AG10803 (cell line): Measurements from ENCODE around the gene TUBB6.

Experiments used
- DNase-seq: peaks from one replicate; pipeline ENCODE4 v3.0.0; 2010; ENCODE audit warnings: low read depth
- H3K4me3 ChIP-seq: 2 replicates; pipeline ENCODE4 v1.5.1; 2011; ENCODE audit warnings: mild to moderate bottlenecking, low read length, control low read depth
- TF ChIP-seq, protein P1 (sequence below): conservative IDR thresholded peaks from 2 replicates; pipeline ENCODE4 v1.5.1; 2011; ENCODE audit warnings: mild to moderate bottlenecking, low read length, control low read depth, inconsistent platforms

The TUBB6 gene

GRCh38 chr18:12283256-12283655 is 24.8 kb upstream of the TUBB6 start:
- TF ChIP-seq, protein P1, sequence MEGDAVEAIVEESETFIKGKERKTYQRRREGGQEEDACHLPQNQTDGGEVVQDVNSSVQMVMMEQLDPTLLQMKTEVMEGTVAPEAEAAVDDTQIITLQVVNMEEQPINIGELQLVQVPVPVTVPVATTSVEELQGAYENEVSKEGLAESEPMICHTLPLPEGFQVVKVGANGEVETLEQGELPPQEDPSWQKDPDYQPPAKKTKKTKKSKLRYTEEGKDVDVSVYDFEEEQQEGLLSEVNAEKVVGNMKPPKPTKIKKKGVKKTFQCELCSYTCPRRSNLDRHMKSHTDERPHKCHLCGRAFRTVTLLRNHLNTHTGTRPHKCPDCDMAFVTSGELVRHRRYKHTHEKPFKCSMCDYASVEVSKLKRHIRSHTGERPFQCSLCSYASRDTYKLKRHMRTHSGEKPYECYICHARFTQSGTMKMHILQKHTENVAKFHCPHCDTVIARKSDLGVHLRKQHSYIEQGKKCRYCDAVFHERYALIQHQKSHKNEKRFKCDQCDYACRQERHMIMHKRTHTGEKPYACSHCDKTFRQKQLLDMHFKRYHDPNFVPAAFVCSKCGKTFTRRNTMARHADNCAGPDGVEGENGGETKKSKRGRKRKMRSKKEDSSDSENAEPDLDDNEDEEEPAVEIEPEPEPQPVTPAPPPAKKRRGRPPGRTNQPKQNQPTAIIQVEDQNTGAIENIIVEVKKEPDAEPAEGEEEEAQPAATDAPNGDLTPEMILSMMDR: peak; percentile 27; the same call in 1 of the 2 replicates
- peak; percentile 26 for DNase-seq
- no peak overlapping the region for H3K4me3 ChIP-seq

- H3K4me3 ChIP-seq: no peak overlapping the region
- DNase-seq: no peak
- TF ChIP-seq, protein P1: no peak
Observed at GRCh38 chr18:12283666-12284065, 24.4 kb upstream of the TUBB6 start.

DNA sequence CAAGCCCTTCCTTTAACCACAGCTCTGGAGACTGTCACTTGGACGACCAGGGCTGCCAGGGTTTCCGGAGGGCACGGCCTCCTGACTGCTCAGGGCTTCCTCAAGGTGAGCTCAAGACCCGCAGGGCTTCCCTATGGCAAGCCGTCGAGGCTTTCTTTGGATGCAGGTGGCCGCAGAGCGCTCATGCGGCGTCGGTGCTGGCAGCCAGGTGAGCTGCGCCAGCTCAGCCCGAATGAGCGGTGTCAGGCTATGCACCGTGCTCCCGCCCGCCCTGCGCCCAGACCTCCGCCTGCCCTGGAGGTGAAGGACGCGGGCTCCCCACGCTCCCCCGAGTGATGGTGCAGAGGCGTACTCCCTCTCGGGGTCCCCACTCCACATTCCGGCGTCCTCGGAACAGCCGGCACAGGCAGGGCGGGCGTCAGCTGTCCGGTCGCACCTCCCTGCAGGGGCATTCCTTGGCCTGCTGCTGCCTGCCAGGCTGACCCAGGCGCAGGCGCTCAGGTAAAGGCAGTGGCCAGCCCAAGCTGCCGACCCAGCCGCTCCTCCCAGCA is 20.8 kb upstream of the TUBB6 start:
- DNase-seq: no peak
- TF ChIP-seq, protein P1: no peak
- H3K4me3 ChIP-seq: peak overlapping the region; percentile 67

DNA sequence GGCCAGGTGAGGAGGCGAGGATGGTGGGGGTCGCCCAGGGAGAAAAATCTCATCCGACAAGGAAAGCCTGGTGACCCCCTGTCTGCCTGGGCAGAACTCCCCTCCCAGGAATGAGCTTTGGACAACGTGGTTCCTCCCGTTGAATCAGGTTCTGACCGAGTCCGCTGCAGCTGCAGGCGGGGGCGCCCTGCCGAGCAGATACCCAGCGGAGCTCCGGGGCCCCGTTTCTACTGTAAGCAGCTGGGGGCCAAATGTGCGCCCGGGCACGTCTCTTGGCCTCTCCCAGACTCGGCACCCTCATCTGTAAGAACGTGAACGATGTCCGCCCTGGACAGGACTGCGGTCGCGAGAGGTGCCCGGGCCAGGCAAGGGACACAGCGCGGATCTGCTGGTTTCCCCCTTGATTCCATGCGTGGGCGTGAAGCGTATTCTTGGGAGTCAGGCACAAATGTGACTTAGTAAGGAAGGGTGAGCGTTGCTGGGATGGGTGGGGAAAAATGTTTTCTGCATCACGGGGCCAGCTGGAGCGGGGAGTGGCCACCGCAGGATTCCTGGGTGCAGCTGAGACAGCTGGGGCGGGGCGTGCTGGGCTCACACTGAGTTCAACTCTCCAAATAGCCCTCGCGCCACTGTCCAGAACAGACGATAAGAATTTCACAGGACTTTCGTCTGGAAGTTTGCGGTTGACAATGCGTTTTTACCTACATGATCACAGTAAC is 20.2 kb upstream of the TUBB6 start:
- TF ChIP-seq, protein P1: no peak
- peak; percentile 91 for DNase-seq
- H3K4me3 ChIP-seq: peak overlapping the region; percentile 67

GRCh38 chr18:12288403-12288755 is 19.7 kb upstream of the TUBB6 start:
- H3K4me3 ChIP-seq: peak overlapping the region; percentile 67
- DNase-seq: no peak
- TF ChIP-seq, protein P1: no peak

DNA sequence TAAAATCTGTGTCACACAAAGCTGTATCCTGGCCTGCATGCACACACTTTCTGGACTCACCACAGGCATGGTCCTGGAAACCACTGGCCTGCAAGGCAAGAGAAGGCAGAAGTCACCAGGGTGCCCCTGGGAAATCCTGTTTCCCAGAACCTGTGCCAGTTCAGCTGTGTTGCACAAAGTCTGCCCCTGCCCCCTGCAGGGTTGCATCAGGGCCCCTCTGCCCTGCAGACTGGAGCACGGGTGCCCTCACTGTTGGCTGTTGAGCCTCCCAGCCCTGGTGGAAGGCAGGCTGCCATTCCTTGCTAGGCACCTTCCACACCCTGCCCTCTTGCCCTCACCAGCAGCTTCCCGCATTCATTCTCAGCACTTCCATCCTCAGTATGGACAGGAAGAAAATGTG is 18.0 kb upstream of the TUBB6 start:
- peak; percentile 32 for DNase-seq
- H3K4me3 ChIP-seq: no peak overlapping the region
- TF ChIP-seq, protein P1: no peak

- TF ChIP-seq, protein P1: no peak
- no peak overlapping the region for H3K4me3 ChIP-seq
- DNase-seq: no peak
Observed at GRCh38 chr18:12291161-12291560, 16.9 kb upstream of the TUBB6 start.
